ENCODE results near the gene MARS1.

Gene MARS1

DNA sequence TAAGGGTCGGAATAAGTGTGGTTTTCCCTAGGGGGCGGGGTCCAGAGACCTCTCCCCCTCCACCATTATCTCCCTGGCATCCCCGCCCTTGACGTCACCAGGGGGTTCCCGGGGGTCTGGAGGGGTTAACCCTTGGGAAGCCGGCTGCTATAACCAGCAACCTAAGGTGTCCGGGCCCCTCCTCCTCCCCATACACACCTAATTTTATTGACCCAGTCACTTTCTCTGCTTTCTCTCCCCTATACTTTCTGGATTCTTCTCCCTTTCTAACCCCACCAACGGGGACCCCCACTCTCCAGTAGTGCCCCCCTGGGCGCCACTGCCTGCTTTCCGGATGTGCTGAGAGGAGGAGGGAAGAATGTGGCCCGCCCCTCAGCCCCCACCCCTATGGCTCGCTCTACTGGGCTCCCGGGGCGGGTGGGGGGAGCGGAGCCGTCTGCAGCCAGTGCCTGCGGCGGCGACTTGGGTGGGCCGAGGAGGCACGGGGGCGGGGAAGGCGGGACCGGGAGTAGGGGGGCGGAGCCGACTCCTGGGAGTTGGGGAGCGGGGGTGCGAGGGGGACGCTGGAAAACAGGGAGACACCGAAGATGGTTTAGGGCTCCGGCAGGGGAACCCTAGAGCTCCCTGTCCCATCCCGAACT lies 26.5 kb upstream of the MARS1 start:
- Mint-ChIP-seq H3K27ac (no peak overlapping the region), H3K36me3 (peaks cover 1% of the 10 kb centered on the region), H3K27me3 (peaks cover 58% of the 10 kb centered on the region), H3K9me3 (no peaks in the 10 kb centered on the region), H3K4me1 (peaks cover 64% of the 10 kb centered on the region), H3K4me3 (peak overlapping the region; percentile 73)
- CTCF ChIA-PET, result interaction anchor here (0.5 to 7.5 kb wide), 5 partner anchors 9 to 95 kb away, joined by 3 to 67 read pairs (median 4); partner anchors contain the start of gene ARHGAP9
- peak; percentile 67 for DNase-seq

DNA sequence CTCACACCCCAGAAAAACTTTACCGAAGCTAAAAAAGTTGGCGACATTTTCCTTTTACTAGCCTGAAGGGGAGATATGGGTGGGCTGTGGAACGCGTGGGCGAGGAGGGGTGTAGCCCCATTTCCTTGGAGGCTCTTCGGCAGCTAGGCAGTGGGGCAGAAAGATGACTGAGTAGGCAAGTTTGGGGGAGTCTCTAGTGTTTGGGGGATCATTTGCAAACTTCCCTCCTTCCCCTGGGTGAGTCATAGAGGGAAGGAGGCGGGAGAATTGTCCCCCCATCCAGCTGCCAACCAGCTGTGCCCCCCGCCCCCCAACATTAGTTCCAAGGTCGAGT lies 26.0 kb upstream of the MARS1 start:
- no peaks in the 10 kb centered on the region for H3K9me3 Mint-ChIP-seq
- H3K36me3 Mint-ChIP-seq, result peaks cover 2% of the 10 kb centered on the region
- H3K4me1 Mint-ChIP-seq, result peaks cover 60% of the 10 kb centered on the region

DNA sequence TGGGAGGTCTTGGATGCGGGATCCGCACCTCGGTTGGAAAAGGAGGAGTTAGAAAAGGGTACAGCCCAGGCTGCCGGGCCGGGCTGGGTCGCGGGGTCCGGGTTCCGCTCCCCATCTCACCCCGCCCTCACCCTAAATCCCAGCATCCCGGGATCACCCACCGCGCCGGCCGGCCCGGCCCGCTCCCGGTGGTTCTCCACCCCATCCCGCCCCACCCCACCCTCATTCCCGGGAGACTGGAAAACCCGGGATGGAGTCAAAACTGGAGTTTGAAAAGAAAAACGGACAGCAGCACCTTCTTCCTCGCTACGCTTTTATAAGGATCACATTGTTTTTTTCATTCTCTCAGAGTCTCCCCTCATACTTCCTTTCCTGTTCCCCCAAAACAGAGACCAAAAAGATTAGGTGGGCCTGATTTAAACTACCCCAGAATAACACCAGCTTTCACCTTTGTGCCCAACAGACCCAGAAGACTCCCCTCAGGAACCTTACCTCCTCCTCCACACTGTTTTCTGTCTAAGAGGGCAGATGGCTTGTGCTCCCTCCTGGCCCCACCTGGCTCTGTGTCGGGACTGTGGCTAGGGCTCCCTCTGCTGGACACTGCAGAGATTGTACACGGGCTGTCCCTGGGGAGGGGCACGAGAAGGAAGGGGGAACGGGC lies 25.5 kb upstream of the MARS1 start:
- CTCF ChIA-PET, result interaction anchor here (1.0 to 7.5 kb wide), 7 partner anchors 9 to 211 kb away, joined by 3 to 67 read pairs (median 4); partner anchors contain the start of gene ARHGAP9
- H3K27me3 Mint-ChIP-seq, result peaks cover 50% of the 10 kb centered on the region

More for the DNA sequence above, 26.0 kb upstream of the MARS1 start:
- H3K27me3 Mint-ChIP-seq, result peaks cover 54% of the 10 kb centered on the region
- no peak for DNase-seq
- CTCF ChIA-PET, result interaction anchor here (0.5 to 7.5 kb wide), 6 partner anchors 9 to 95 kb away, joined by 3 to 67 read pairs (median 5); partner anchors contain the start of gene ARHGAP9
- H3K27ac Mint-ChIP-seq, result no peak overlapping the region
- H3K4me3 Mint-ChIP-seq, result peak overlapping the region; percentile 73

DNA sequence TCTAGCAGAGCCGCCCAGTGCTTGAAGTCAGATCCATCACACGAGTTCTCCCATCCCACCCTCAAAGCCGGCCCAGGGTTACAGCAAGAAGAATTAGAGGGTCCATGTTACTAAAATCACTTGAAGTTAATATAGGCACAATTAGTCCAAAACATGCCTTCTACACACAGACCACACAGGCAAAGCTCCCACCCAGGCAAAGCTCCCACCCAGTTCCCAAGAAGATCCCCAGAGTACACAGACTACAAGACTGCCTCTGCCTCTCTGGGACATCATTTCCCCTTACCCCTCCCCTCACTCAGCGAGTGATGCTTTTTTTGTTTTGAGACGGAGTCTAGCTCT lies 25.0 kb upstream of the MARS1 start:
- H3K4me1 Mint-ChIP-seq, result peaks cover 60% of the 10 kb centered on the region
- CTCF ChIA-PET, result interaction anchor here (0.6 to 7.5 kb wide), 8 partner anchors 10 to 211 kb away, joined by 3 to 67 read pairs (median 4); no protein-coding TSS in a partner anchor
- DNase-seq, result no peak
- H3K27ac Mint-ChIP-seq, result no peak overlapping the region
- H3K36me3 Mint-ChIP-seq, result peaks cover 10% of the 10 kb centered on the region
- H3K9me3 Mint-ChIP-seq, result no peaks in the 10 kb centered on the region
- peaks cover 50% of the 10 kb centered on the region for H3K27me3 Mint-ChIP-seq
- H3K4me3 Mint-ChIP-seq, result peak overlapping the region; percentile 81

More for the DNA sequence above, 25.5 kb upstream of the MARS1 start:
- Mint-ChIP-seq H3K36me3 (peaks cover 7% of the 10 kb centered on the region), H3K4me3 (peak overlapping the region; percentile 81), H3K9me3 (no peaks in the 10 kb centered on the region), H3K4me1 (peaks cover 58% of the 10 kb centered on the region), H3K27ac (peak overlapping the region; percentile 77)
- DNase-seq, result peak; percentile 93

- H3K27ac Mint-ChIP-seq, result no peak overlapping the region
- H3K9me3 Mint-ChIP-seq, result no peaks in the 10 kb centered on the region
- CTCF ChIA-PET, result interaction anchor here (1.7 to 7.5 kb wide), 3 partner anchors 11 to 201 kb away, joined by 4 to 67 read pairs (median 14); no protein-coding TSS in a partner anchor
- H3K36me3 Mint-ChIP-seq, result peaks cover 22% of the 10 kb centered on the region
- no peak for DNase-seq
- H3K4me1 Mint-ChIP-seq, result peaks cover 48% of the 10 kb centered on the region
- peaks cover 40% of the 10 kb centered on the region for H3K27me3 Mint-ChIP-seq
- no peak overlapping the region for H3K4me3 Mint-ChIP-seq
Measured at GRCh38 chr12:57464569-57464968, 23.3 kb upstream of the MARS1 start.

DNA sequence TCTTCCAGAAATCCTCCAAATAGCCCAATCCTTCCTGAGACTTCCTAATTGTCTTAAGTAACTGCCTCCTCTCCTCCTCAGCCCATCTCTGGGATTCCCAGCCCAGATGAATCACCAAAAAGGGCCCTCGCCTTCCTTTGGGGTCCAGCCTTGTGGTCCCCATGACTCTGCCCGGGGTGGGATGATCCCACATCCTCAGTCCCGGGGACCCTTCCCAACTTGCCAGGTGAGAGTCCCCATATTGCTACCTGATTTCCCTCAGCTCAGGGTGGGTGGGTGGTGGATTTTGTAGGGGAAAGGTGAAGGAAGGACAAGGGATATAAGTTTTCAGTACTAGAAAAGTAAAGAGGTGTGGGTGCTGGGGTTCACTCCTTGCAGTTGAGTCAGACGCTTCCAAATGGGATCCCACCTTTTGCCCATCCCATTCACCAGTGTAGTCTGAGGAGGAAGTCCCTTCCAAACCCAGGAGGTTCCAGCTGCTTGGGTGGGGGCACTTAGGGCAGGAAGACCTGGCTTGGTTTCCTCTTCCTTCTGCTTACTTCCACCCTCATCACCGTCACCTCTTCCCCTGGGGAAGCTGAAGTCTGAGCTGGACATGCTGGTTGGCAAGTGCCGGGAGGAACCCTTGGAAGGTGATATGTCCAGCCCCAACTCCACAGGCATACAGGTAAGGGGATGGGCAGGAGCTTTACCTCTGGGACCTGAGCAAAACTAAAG lies 22.7 kb upstream of the MARS1 start:
- no peak overlapping the region for H3K4me3 Mint-ChIP-seq
- CTCF ChIA-PET, result interaction anchor here (1.3 to 7.5 kb wide), 3 partner anchors 10 to 13 kb away, joined by 4 to 67 read pairs (median 12); partner anchors contain the start of gene INHBE
- peaks cover 34% of the 10 kb centered on the region for H3K27me3 Mint-ChIP-seq
- H3K36me3 Mint-ChIP-seq, result peaks cover 26% of the 10 kb centered on the region
- H3K4me1 Mint-ChIP-seq, result peaks cover 50% of the 10 kb centered on the region
- DNase-seq, result no peak
- H3K27ac Mint-ChIP-seq, result no peak overlapping the region
- no peaks in the 10 kb centered on the region for H3K9me3 Mint-ChIP-seq

- Mint-ChIP-seq H3K36me3 (peaks cover 26% of the 10 kb centered on the region), H3K27me3 (peaks cover 27% of the 10 kb centered on the region), H3K9me3 (no peaks in the 10 kb centered on the region), H3K4me3 (no peak overlapping the region), H3K27ac (no peak overlapping the region), H3K4me1 (peaks cover 45% of the 10 kb centered on the region)
- DNase-seq, result no peak
- CTCF ChIA-PET, result interaction anchor here (1.3 to 7.5 kb wide), 3 partner anchors 10 to 13 kb away, joined by 4 to 67 read pairs (median 12); partner anchors contain the start of gene INHBE
Measured at GRCh38 chr12:57465747-57466505, 21.9 kb upstream of the MARS1 start.

DNA sequence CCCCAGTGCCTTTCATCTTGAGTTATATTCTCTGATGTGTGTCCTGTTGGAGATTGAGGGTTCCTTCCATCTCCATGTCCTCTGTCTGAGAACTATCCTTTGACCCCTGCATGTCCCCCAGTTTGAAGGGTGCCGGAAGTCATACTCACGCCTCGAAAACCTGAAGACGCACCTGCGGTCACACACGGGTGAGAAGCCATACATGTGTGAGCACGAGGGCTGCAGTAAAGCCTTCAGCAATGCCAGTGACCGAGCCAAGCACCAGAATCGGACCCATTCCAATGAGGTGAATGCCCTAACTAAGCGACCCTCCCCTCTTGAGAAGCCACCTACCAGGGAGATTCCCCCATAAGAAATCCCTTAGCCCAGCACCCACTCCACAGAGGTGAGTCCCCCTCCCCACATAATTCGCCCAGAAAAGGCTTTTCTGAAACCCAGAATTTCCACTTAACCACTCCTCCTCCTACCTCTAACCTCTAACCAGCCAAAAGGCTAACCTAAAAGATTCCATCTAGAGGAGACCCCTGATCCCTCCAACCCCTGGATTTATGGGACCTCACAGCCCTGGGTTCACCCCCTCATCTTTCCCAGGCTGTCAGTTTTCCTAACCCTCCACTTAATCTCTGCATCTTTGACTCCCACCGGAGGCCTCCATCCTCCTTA lies 20.5 kb upstream of the MARS1 start:
- no peaks in the 10 kb centered on the region for H3K9me3 Mint-ChIP-seq
- no peak overlapping the region for H3K27ac Mint-ChIP-seq
- peaks cover 45% of the 10 kb centered on the region for H3K4me1 Mint-ChIP-seq
- H3K36me3 Mint-ChIP-seq, result peaks cover 39% of the 10 kb centered on the region
- peaks cover 15% of the 10 kb centered on the region for H3K27me3 Mint-ChIP-seq
- DNase-seq, result no peak
- CTCF ChIA-PET, result interaction anchor here (1.1 to 7.5 kb wide), 3 partner anchors 9 to 166 kb away, joined by 3 to 67 read pairs (median 12); partner anchors contain the start of gene INHBE
- no peak overlapping the region for H3K4me3 Mint-ChIP-seq

DNA sequence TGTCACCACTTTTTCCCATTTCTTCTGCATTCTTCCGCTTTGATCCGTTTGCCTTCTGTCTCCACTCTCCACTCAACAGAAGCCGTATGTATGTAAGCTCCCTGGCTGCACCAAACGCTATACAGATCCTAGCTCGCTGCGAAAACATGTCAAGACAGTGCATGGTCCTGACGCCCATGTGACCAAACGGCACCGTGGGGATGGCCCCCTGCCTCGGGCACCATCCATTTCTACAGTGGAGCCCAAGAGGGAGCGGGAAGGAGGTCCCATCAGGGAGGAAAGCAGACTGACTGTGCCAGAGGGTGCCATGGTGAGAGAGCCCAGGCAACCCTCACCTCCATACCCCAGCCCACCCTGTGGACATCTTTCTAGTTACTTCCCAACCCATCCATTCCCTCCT lies 20.0 kb upstream of the MARS1 start:
- no peak overlapping the region for H3K27ac Mint-ChIP-seq
- CTCF ChIA-PET, result interaction anchor here (1.1 to 2.7 kb wide), 2 partner anchors 9 to 165 kb away, joined by 3 to 7 read pairs; no protein-coding TSS in a partner anchor
- H3K4me3 Mint-ChIP-seq, result no peak overlapping the region

GRCh38 chr12:57469296-57470164 lies 18.3 kb upstream of the MARS1 start:
- H3K4me1 Mint-ChIP-seq, result peaks cover 44% of the 10 kb centered on the region
- no peak overlapping the region for H3K27ac Mint-ChIP-seq
- H3K4me3 Mint-ChIP-seq, result no peak overlapping the region
- no peaks in the 10 kb centered on the region for H3K9me3 Mint-ChIP-seq
- no peak for DNase-seq
- peaks cover 58% of the 10 kb centered on the region for H3K36me3 Mint-ChIP-seq
- H3K27me3 Mint-ChIP-seq, result no peaks in the 10 kb centered on the region
- CTCF ChIA-PET, result interaction anchor here (2.7 kb wide), 1 partner anchor 11 kb away, joined by 7 read pairs; no protein-coding TSS in a partner anchor

More for the DNA sequence above, 20.0 kb upstream of the MARS1 start:
- Mint-ChIP-seq H3K9me3 (no peaks in the 10 kb centered on the region), H3K4me1 (peaks cover 45% of the 10 kb centered on the region), H3K36me3 (peaks cover 45% of the 10 kb centered on the region), H3K27me3 (peaks cover 9% of the 10 kb centered on the region)
- DNase-seq, result no peak

GRCh38 chr12:57470286-57470969 lies 17.4 kb upstream of the MARS1 start:
- Mint-ChIP-seq H3K9me3 (no peaks in the 10 kb centered on the region), H3K4me3 (no peak overlapping the region), H3K27ac (no peak overlapping the region), H3K36me3 (peaks cover 63% of the 10 kb centered on the region), H3K4me1 (peaks cover 46% of the 10 kb centered on the region), H3K27me3 (no peaks in the 10 kb centered on the region)
- CTCF ChIA-PET, result interaction anchor here (2.7 kb wide), 1 partner anchor 12 kb away, joined by 7 read pairs; no protein-coding TSS in a partner anchor
- DNase-seq, result no peak

All from activated naive CD4-positive, alpha-beta T cell treated with anti-CD3 and anti-CD28 coated beads, Interleukin-2, amount 10 ng/mL, durations not matched to agents 7 days and 5 days (primary cell).